HEK293 (cell line): ENCODE results near the gene XYLT2.

Experiments used
- ATF2 ChIP-seq: fragments of 450-650 bp; formaldehyde crosslinking; IDR thresholded peaks from 2 replicates; pipeline ENCODE4 v1.5.1; 2016; ENCODE audit warnings: missing biosample characterization, missing genetic modification characterization, low read depth
- CTCF ChIP-seq: fragments of 450-650 bp; formaldehyde crosslinking; IDR thresholded peaks from 2 replicates; pipeline ENCODE4 v1.5.1; 2016; ENCODE audit warnings: missing biosample characterization, missing genetic modification characterization
- HOXA7 ChIP-seq: sonication (generic); formaldehyde crosslinking; IDR thresholded peaks from 2 replicates; pipeline ENCODE4 v1.8.1; 2022; ENCODE audit warnings: missing genetic modification reagents, borderline replicate concordance
- KLF16 ChIP-seq: fragments of 450-650 bp; formaldehyde crosslinking; IDR thresholded peaks from 2 replicates; pipeline ENCODE4 v1.5.1; 2017; ENCODE audit warnings: missing biosample characterization, missing genetic modification characterization
- PBX3 ChIP-seq: sonication (generic); formaldehyde crosslinking; IDR thresholded peaks from 2 replicates; pipeline ENCODE4 v1.8.1; 2022; ENCODE audit warnings: mild to moderate bottlenecking, moderate library complexity, missing genetic modification reagents
- SETDB1 ChIP-seq: IDR thresholded peaks from one replicate; pipeline ENCODE4 v1.6.1; 2017; ENCODE audit warnings: mild to moderate bottlenecking, low read length, moderate library complexity, mixed read lengths; ENCODE audit not compliant: insufficient read length
- SP3 ChIP-seq: fragments of 450-650 bp; formaldehyde crosslinking; IDR thresholded peaks from 2 replicates; pipeline ENCODE4 v1.5.1; 2016; ENCODE audit warnings: missing biosample characterization, missing genetic modification characterization
- ZBTB1 ChIP-seq: fragments of 450-650 bp; formaldehyde crosslinking; IDR thresholded peaks from 2 replicates; pipeline ENCODE4 v1.5.1; 2016; ENCODE audit warnings: missing biosample characterization, missing genetic modification characterization
- ZBTB49 ChIP-seq: fragments of 450-650 bp; formaldehyde crosslinking; IDR thresholded peaks from 2 replicates; pipeline ENCODE4 v1.5.1; 2016; ENCODE audit warnings: missing biosample characterization, missing genetic modification characterization, low read depth
- ZEB2 ChIP-seq: fragments of 450-650 bp; formaldehyde crosslinking; IDR thresholded peaks from 2 replicates; pipeline ENCODE4 v1.5.1; 2016; ENCODE audit warnings: missing biosample characterization, missing genetic modification characterization
- ZNF155 ChIP-seq: fragments of 450-650 bp; formaldehyde crosslinking; IDR thresholded peaks from 2 replicates; pipeline ENCODE4 v1.5.1; 2016; ENCODE audit warnings: missing biosample characterization, missing genetic modification characterization
- ZNF274 ChIP-seq, 2 experiments: fragments of 200-500 bp in 1 of 2; fragments of 450-650 bp in 1 of 2; sonication (Bioruptor generic) in 1 of 2; formaldehyde crosslinking in 1 of 2; IDR thresholded peaks; 2 replicates each; pipeline versions ENCODE4 v1.5.1 to v1.6.1; 2014 to 2016; ENCODE audit warnings: borderline replicate concordance in 1 of 2, inconsistent platforms in 1 of 2, low read length in 1 of 2, missing biosample characterization in 1 of 2, missing genetic modification characterization in 1 of 2
- ZNF558 ChIP-seq: fragments of 450-650 bp; formaldehyde crosslinking; IDR thresholded peaks from 2 replicates; pipeline ENCODE4 v1.5.1; 2016; ENCODE audit warnings: missing biosample characterization, missing genetic modification characterization
- ZNF701 ChIP-seq: fragments of 450-650 bp; formaldehyde crosslinking; IDR thresholded peaks from 2 replicates; pipeline ENCODE4 v1.5.1; 2016; ENCODE audit warnings: missing biosample characterization, missing genetic modification characterization

- no peak for TF ChIP-seq CTCF
- no peak for TF ChIP-seq ZEB2
- no peak for TF ChIP-seq ZBTB1 (tag by site-specific recombination)
- no peak for TF ChIP-seq SP3
- no peak for TF ChIP-seq ZBTB49 (tag by site-specific recombination)
- TF ChIP-seq PBX3 (CRISPR knock-in tag), result no peak
- TF ChIP-seq HOXA7 (CRISPR knock-in tag), result no peak
- no peak for TF ChIP-seq ZNF701 (tag by site-specific recombination)
- no peak for TF ChIP-seq ATF2 (tag by site-specific recombination)
- TF ChIP-seq KLF16 (tag by site-specific recombination), result no peak
- no peak for TF ChIP-seq ZNF155 (tag by site-specific recombination)
- no peak for TF ChIP-seq ZNF558 (tag by site-specific recombination)
- TF ChIP-seq SETDB1, result no peak
- no peak for TF ChIP-seq ZNF274 (IDR thresholded peaks at IDR 0.05; ENCODE audit: low read length)
- no peak for TF ChIP-seq ZNF274 (tag by site-specific recombination; IDR thresholded peaks at IDR 0.05; ENCODE audit: borderline replicate concordance)
Measured at GRCh38 chr17:50312308-50312707, 33.6 kb upstream of the XYLT2 start.
